H1 (cell line): ENCODE results near the gene ACTG2. TPM values are rescaled to one million over a fixed set of nuclear protein-coding genes. Genes with fewer than 3 reads are reported as not detected.

Source experiments
- JUN ChIP-seq: IDR thresholded peaks from 2 replicates; pipeline ENCODE4 v1.6.1; 2011; ENCODE audit warnings: low read depth, mild to moderate bottlenecking, improper control_type of control experiment, low read length
- JUND ChIP-seq: IDR thresholded peaks from 2 replicates; pipeline ENCODE4 v1.6.1; 2011; ENCODE audit warnings: mild to moderate bottlenecking, improper control_type of control experiment, low read length
- polyA plus RNA-seq, 7 experiments: library from polyadenylated mRNA; depleted of rRNA in 3 of 7; stranded (reverse) in 5 of 7; unstranded in 2 of 7; fragments of >200 nt in 5 of 7; fragments of 200-250 nt in 2 of 7; gene quantifications; 1 replicate in 5 of 7; 2 replicates in 1 of 7; 4 replicates in 1 of 7; pipeline versions ENCODE4 v1.2.1 to v1.2.3, GENCODE V29; 2011 to 2013; ENCODE audit warnings: missing spikeins in 2 of 7, mixed read lengths in 2 of 7
- total RNA-seq: library from RNA; stranded (reverse); fragmentation: NEBNext Ultra II Directional; extraction: Animal tissue kit (Norgen Biotek cat#: 25700); gene quantifications from 2 replicates; pipeline ENCODE4 v1.2.1, GENCODE V29; 2021

The ACTG2 gene
- total and polyA plus RNA-seq, 2 of the 8 experiments (the other 6 are each of a cell fraction or from before 2014, with no cell fraction given) = 6.2 to 13.7 TPM

DNA sequence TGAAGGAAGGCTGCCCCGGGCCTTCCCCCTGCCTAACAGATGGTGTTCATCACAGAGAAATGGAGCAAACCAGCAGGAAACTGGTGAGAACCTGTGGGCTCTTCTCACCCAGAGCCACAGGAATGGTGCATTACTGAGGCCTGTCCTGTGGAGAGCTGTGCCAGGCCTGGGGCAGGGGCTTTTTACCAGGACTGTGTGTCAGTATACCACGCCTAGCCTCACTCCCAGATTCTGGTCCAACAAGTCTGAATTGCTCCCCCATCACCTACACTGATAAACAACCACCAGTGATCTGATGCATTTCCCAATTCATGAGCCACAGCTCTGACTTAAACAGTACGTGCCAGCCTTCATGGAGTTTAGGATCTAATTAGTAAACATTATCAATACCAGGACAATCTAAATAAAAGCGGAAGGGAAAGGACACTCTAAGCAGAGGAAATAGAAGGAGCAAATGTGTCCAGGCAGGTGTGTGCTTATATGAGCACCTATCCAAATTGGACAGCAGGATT, 24.9 kb downstream of the ACTG2 start (continued):
- TF ChIP-seq JUN (no peak), JUND (no peak)
